ENCODE measurements around the gene WNK2.
"Not testable (repeated sequence)": the region's sequence is repeated elsewhere in the genome, so short reads cannot be mapped to it uniquely, and the experiment has no call there.

The WNK2 gene

DNA sequence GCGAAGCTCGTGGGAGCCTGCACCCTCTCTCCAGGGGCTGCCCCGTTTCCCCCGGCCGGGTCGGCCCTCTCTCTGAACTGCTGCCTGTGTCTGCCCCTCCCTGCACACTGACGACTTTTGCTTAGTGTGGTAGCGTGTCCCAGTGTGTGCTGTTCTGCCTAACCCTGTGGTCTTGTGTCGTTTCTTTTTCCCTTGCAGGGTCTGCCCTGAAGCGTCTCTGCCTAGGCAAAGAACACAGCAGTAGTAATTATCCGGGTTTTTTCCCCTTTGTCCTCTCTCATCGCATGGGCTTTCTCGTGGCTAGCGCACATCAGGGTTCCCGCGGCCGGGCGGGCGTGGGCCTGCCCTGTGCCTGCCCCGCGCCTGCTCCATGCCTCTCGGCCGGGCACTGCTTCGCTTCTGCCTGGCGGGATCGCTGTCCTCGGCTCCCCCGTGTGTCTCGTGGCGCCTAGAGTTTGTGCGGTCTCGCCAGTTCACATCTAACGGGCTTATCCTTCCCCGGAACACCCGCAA lies 122.7 kb downstream of the WNK2 start:
- in situ Hi-C loops (cut with MboI; ENCODE audit: low pct_unique_long_range_greater_than_20kb, low sequenced_read_pairs), result loop anchor here (10.0 kb wide), 1 partner anchor 142 kb away; no protein-coding TSS in a partner anchor

DNA sequence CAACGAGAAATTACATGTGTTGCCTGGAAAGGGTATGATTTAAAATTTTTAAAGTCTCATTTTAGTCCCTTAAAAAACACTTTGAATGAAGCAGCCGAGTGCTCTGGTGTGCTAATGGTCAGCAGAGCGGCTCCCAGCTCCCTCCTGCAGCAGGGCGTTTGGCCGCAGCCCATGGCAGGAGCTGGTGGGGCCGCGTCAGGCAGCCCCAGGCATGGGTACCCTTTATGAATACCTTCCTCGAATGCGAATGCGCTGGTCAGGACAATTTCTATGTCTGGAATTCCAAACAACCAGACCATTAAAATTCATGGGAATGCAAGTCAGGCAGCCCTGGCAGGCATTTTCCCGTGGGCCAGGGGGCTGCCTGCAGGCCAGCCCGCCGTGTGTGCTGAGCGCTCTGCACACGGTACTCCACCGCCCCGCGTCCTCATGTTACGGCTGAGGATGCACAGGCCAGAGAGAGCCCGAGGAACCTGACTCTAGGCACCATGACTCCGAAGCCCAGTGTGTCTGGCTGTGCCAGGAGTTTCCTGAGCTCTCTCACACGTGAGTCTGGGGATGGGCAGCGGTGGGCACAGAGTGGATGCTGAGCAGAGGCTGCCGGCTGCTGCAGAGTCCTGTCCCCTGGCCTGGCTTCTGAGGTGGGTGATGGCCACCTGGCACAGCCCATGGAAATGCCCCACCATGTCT lies 123.7 kb downstream of the WNK2 start:
- in situ Hi-C loops (cut with MboI; ENCODE audit: low pct_unique_long_range_greater_than_20kb, low sequenced_read_pairs), result loop anchor here (10.0 kb wide), 1 partner anchor 143 kb away; no protein-coding TSS in a partner anchor
- DNase-seq, result no peak

More for the DNA sequence above, 122.7 kb downstream of the WNK2 start:
- no peak for DNase-seq

DNA sequence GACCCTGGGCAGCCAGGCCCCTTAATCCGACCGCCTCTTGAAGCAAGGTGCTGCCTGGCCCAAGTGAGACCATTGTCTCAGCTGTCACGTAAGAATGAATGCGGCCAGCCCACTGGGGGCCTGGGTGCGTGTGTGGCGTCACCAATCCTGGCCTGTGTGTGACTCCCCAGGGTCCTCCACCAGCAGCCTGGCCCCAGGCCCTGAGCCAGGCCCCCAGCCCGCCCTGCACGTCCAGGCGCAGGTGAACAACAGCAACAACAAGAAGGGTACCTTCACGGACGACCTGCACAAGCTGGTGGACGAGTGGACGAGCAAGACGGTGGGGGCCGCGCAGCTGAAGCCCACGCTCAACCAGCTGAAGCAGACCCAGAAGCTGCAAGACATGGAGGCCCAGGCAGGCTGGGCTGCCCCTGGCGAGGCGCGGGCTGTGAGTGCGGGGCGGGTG lies 124.2 kb downstream of the WNK2 start:
- DNase-seq, result no peak
- in situ Hi-C loops (cut with MboI; ENCODE audit: low pct_unique_long_range_greater_than_20kb, low sequenced_read_pairs), result loop anchor here (10.0 kb wide), 1 partner anchor 143 kb away; no protein-coding TSS in a partner anchor

DNA sequence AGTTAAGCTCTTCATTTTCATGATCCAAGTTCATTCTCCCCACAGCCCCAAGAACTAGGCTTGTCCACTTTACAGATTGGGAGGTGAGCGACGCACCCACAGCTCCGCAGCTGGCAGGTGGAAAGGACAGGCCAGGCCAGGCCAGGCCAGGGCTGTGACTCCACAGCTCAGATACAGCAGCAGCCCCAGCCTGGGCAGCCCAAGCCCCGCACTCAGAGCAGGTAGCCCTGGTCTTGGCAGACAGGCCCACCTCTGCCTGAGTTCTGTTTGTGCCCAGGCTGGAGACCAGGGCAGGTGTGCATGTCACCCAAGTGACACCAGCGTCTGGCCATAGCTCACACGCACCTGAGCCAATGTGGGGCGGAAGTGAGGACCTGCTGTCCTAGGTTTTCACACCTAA lies 124.7 kb downstream of the WNK2 start:
- no peak for DNase-seq
- in situ Hi-C loops (cut with MboI; ENCODE audit: low pct_unique_long_range_greater_than_20kb, low sequenced_read_pairs), result loop anchor here (10.0 kb wide), 1 partner anchor 144 kb away; no protein-coding TSS in a partner anchor

DNA sequence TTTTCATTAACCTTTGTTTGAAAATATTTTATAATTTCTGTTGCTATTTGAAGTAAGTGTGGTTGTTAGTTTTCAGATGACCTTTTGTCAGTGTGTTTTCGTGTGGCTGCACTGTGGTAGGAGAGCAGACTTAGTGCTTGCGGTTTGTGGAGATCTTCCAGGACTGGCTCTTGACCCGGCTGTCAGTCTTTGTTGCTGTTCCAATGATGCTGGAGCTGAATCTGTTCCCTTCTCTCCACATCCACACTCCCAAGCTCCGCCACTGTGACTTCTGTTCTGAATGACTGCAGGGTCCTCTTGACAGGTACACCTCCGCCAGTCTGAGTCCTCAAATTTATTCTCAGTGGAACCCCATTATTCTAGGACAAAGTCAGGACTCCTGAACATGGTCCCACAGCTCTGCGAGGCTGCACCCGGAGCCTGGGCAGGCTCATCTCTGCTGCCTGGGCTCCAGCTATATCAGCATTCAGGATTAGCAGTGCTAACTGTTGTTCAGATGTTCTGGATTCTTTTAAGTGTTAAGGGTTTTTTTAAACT lies 126.0 kb downstream of the WNK2 start:
- in situ Hi-C loops (cut with MboI; ENCODE audit: low pct_unique_long_range_greater_than_20kb, low sequenced_read_pairs), result loop anchor here (10.0 kb wide), 1 partner anchor 145 kb away; no protein-coding TSS in a partner anchor
- no peak for DNase-seq

DNA sequence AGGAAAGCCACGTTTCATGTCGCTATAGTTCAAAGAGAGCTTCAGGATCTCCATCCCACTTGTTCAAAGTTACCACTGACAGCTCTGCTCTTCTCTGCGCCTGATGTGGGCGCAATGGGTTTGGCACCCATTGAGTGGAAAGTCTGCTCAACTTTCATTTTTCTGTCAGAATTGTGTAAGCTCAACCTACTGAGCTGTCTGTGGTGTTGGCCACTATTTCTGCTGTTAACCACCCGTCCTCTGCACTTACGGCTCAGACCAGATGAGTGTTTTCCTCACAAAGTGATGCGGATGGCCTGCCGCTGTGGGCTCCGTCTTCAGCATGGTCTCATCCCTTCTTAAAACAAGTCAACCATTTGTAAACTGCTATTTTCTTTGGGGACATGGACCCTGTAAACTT lies 131.2 kb downstream of the WNK2 start:
- no peak for DNase-seq
- in situ Hi-C loops (cut with MboI; ENCODE audit: low pct_unique_long_range_greater_than_20kb, low sequenced_read_pairs), result no loop called here

DNA sequence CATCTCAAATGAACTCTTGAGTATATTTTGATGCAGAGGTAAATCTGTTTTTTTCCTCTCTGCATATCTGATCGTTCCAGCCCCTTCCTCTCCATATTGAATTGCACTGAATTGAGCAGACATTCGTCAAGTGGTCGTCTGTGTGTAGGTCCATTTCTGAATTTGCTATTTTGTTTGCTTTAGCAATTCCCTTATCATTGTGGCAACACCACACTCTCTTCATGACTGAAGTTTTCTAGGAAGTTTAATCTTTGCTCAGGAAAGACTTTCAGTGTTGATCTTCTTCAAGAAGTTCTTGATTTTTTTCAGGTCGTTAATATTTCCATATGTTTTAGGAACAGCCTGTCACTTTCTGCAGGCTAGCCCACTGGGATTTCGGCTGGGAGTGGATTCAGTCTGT lies 132.0 kb downstream of the WNK2 start:
- DNase-seq, result no peak
- in situ Hi-C loops (cut with MboI; ENCODE audit: low pct_unique_long_range_greater_than_20kb, low sequenced_read_pairs), result no loop called here

DNA sequence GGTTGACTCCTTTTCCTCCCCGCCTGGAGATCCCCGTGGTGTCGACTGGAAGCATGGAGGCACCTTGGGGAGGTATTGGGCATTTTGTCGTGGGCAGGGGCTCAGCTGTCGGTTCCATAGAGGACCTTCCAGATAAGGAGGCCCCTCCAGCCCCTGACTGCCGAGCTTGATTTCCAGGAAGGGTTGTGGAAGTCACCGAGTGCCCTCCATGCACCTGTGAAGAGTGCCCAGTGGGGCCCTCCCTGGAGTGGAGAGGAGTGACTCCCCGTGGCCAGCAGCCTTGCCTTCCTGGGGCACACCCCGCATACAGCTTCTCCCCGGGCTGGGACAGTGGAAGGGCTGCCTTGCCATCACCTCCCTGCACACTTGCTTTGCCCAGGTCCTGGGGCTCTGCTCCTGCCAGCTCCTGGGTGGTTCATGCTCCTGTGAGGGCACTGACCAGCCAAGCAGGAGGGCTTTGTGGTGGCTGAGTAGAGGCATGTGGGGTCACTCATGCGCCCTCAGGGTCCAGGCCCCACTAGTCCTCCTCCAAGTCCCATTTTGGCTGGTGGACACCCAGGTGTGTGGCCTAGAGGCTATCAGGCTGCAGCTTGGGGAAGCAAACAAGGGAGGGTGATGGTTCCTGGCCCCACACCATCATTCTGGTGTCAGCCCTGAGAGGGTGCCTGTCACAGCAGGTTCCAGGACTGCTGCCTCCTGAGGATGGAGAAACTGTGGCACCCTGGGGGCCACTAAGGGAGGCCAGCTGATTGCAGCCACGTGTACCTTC lies 133.0 kb downstream of the WNK2 start:
- in situ Hi-C loops (cut with MboI; ENCODE audit: low pct_unique_long_range_greater_than_20kb, low sequenced_read_pairs), result no loop called here
- no peak for DNase-seq

DNA sequence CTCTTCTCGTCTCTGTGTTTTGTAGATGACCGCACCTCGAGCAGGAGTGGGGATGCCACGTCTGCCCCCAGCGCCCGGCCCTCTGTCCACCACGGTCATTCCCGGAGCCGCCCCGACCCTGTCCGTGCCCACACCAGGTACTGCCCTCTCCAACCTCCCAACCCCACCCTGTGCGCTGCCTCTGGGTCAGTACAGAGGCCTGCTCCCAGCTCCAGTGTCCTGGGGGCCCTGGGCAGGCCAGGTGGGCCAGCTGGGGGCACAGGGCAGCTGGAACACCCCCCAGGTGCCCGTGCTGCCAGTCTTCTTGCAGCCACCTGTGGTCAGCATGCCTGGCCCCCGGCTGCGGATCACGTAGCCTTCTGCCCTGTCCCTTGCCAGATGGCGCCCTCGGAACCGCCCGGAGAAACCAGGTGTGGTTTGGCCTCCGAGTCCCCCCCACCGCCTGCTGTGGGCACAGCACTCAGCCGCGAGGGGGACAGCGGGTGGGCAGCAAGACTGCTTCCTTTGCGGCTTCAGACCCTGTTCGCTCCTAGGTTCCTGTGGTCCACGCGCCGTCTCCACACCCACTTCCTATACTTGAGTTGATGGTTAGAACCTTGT lies 133.7 kb downstream of the WNK2 start:
- in situ Hi-C loops (cut with MboI; ENCODE audit: low pct_unique_long_range_greater_than_20kb, low sequenced_read_pairs), result no loop called here
- DNase-seq, result no peak

DNA sequence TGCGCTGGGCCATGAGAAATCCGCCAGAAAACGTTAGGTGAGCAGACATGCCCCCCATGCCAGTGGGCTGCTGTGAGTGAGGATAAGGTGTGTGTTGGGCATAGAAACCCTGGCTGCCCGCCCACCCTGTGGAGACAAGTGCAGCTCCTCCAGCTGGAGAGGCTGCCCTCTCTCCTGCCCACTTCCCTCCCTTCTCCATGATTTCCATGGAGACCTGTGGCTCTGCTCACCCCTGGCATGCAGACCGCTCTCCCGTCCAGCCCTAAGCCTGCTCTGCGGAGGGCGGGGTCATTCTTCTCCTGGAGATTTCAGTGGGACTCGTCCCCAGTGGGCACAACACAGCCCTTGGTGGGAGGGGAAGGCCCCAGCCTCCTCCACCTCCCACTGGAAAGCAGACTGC lies 134.5 kb downstream of the WNK2 start:
- DNase-seq, result no peak
- in situ Hi-C loops (cut with MboI; ENCODE audit: low pct_unique_long_range_greater_than_20kb, low sequenced_read_pairs), result no loop called here

DNA sequence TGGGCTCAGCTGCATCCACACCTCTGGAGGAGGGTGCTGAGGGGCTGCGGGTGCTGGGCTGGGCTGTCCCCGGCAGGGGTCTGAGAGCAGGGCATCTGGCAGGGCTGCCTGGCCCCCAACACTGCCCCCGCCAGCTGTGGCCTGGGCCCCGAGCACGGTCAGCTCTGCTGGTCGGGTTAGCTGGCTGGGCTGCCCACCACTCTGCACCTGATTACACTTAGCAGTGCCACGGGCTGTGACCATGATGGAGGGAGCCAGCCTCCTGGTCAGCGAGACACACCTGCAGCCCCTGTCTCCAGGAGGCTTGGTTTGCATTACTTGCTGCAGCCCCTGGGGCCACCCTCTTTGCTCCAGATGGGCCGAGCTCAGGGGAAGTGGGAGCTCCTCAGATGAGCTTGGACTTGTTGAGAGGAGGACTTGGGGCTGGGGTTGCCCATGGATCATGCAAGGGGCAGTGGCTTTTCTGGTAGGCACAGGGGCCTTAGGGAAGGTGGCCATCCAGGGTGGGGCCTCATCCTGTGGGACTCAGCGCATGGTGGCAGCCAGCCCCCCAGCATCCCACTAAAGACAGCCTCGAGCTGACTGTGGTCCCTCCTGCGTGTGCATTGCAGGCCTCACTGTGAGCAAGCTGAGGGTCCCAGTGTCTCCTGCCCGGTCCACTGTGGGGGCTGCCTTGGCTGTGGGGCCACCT lies 135.5 kb downstream of the WNK2 start:
- in situ Hi-C loops (cut with MboI; ENCODE audit: low pct_unique_long_range_greater_than_20kb, low sequenced_read_pairs), result no loop called here
- DNase-seq, result no peak

DNA sequence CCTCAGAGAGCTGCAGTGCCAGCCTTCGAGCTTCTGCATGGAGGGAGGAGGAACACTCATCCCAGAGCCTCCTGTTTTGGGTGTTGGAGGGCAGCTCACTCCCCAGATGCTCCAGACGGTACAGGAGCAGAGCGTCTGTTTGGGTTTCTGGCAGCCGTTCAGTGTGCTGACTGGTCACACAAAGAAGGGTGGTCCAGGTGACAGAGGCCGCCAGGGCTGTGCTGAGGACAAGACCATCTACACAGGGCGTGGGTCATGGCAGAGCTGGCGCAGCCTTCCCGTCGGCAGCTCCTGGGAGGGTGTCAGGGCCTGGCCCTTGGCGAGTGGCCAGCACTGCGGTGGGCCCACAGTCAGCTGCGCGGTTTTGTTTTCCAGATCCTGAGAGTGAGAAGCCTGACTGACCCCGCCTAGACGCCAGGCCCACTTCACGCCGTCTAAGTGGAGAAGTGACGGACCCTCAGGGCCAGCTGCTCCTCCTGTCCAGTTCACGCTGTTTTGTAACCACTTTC lies 136.1 kb downstream of the WNK2 start:
- in situ Hi-C loops (cut with MboI; ENCODE audit: low pct_unique_long_range_greater_than_20kb, low sequenced_read_pairs), result no loop called here
- DNase-seq, result no peak

DNA sequence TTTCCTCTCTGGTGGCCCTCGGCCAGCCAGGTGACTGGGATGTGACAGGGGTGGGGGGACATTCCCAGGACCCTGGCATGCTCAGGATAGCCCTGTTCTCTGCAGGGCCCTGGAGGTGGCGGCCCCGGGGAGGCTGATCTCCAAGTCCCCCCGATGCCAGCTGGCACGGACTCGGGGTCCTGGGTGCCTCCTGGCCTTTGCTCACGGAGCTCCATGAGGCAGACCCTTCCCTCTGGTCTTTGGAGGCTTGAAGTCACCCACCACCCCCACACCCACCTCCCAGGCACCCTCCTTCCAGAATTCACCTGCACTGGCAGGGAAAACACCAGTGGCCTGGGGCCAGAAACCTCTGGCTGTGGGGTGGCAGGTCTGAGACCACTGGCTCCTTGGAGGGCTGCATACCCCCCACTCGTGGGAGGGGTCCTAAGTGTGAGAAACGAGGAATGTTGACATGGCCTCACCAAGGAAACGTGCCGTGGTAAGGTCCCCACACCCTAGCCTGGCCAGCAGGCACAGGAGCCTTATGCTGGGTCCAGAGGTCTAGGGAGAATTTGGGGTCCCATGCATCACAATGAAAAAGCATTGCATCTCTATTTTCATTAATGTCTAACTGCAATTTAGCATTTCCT lies 136.8 kb downstream of the WNK2 start:
- DNase-seq, result no peak
- in situ Hi-C loops (cut with MboI; ENCODE audit: low pct_unique_long_range_greater_than_20kb, low sequenced_read_pairs), result no loop called here

DNA sequence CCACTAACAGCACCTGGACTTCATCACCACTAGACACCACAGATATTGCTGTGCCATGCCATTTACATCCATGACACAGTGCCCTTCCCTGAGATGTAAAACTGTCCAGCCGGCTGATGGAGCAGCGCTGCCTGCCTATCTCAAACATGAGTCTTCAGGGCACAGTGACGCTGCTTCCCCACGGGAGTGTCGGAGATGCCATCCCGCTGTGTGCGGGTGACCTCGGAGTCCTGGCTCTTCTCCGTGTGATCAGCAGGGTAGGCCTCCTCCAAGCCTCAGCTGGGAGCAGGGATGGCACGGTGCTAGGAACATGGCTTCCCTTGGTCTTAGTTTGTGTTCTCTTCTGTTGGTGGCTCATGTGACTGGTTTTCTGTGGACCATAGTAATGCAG lies 137.3 kb downstream of the WNK2 start:
- in situ Hi-C loops (cut with MboI; ENCODE audit: low pct_unique_long_range_greater_than_20kb, low sequenced_read_pairs), result no loop called here
- no peak for DNase-seq

DNA sequence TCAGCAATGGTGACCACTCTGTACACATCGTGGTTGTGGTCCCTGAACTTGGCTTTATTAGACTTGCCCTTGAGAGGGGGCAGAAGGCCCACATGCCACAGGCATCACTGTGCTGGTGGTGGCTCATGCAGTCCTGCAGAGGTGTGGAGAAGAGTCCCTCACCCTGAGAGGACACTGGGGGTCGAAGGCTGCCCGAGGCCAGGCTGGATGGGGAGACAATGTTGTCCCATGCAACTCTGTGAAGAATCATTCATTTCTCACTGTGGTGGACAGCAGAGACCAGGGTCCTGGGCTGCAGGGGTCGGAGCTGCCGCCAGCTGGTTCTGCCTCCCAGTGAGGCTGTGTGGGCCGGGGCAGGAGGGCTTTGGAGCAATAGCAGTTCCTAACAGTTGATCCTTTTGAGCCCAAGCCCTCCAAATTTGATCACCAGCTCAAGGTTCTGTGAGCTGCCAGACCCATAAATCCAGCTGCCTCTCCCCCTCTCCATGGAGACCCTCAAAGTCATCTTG lies 139.6 kb downstream of the WNK2 start:
- DNase-seq; in situ Hi-C loops (cut with MboI; ENCODE audit: low pct_unique_long_range_greater_than_20kb, low sequenced_read_pairs): not testable (repeated sequence)

DNA sequence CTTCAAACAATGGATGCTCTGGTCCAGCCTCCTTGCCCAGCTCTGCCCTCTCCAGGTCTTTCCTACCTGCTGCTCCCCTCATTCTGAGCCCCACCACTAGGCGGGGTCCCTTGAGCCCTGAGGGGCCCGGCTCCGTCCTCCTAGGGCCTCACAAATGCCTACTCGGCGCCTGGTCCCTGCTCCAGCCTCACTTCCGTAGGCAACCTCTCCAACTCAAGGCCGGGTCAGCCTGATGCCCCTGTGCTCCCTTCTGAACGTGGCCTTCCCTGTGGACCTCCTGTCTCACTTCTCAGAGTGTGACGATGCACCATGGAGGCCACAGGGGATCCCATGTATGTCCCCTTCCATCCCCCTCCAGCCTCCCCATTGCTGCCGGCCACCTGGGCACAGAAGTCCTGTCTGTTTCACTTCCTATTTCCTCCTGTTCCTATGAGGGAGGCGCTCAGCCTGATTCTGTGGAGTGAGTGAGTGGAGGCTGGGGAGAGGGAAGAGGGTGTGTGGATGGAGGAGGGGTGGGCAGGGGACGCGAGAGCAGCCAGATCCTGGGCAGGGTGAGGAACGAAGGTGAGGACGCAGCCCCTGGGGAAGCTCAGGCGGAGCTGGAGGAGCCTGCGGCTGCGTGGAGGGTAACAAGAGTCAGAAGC lies 140.4 kb downstream of the WNK2 start:
- in situ Hi-C loops (cut with MboI; ENCODE audit: low pct_unique_long_range_greater_than_20kb, low sequenced_read_pairs), result no loop called here
- no peak for DNase-seq

DNA sequence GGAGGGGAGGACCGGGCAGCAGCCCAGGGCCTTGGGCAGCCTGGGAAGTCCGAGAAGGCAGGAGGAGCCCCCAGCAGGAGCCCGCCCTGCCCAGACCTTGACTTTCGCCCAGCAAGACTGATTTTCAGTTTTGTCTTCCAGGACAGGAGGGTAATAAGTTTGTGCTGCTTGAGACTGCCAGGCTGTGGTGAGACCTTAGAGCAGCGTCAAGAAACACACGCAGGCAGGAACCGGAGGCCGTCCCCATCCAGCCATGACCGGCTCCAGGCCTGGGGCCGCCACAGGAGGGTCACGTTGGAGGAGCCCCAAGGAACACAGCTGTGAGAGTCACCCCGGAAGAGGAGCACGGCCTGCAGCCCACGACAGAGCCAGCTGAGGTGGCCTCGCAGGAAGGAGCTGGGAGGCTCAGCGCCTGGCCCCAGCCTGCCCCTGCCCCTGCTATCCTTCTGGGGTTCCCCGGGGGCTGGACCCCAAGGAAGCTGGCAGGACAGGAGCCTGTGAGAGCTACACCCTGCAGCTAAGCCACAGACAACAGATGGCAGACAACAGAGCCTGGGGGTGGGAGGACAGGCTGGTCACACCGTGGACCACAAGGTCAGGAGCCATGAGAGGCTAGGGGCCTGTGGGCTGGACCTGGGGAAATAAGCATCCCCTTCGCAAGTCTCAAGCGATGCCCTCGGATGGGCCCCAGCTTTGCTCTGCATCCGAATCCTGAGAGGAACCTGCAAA lies 141.5 kb downstream of the WNK2 start:
- DNase-seq, result no peak
- in situ Hi-C loops (cut with MboI; ENCODE audit: low pct_unique_long_range_greater_than_20kb, low sequenced_read_pairs), result no loop called here
